AG09309 (cell line): Measurements from ENCODE around the gene SFSWAP.
"Not testable (repeated sequence)": the region's sequence is repeated elsewhere in the genome, so short reads cannot be mapped to it uniquely, and the experiment has no call there.

ENCODE experiments used
- DNase-seq: peaks from one replicate; pipeline ENCODE4 v3.0.0-alpha.2; 2010; ENCODE audit warnings: low read depth
- H3K4me3 ChIP-seq: 2 replicates; pipeline ENCODE4 v1.5.1; 2011; ENCODE audit warnings: mild to moderate bottlenecking, low read depth, low read length, moderate library complexity; ENCODE audit not compliant: control insufficient read depth
- CTCF ChIP-seq: IDR thresholded peaks from 2 replicates; pipeline ENCODE4 v1.5.1; 2011; ENCODE audit warnings: mild to moderate bottlenecking, low read depth, low read length, inconsistent platforms; ENCODE audit not compliant: insufficient read depth, control insufficient read depth; ENCODE audit errors: missing control alignments

The SFSWAP gene

GRCh38 chr12:131677699-131678098 lies 33.2 kb upstream of the SFSWAP start:
- no peak for DNase-seq
- H3K4me3 ChIP-seq: no peak overlapping the region
- TF ChIP-seq CTCF: no peak

- DNase-seq: not testable (repeated sequence)
These were observed 32.3 kb upstream of the SFSWAP start for GRCh38 chr12:131678389-131679181.

GRCh38 chr12:131679186-131679585 lies 31.7 kb upstream of the SFSWAP start:
- not testable (repeated sequence) for H3K4me3 ChIP-seq, DNase-seq

More at GRCh38 chr12:131678389-131679181, 32.3 kb upstream of the SFSWAP start:
- H3K4me3 ChIP-seq: not testable (repeated sequence)

- H3K4me3 ChIP-seq, DNase-seq: not testable (repeated sequence)
These were observed 31.1 kb upstream of the SFSWAP start for GRCh38 chr12:131679816-131680215.

- not testable (repeated sequence) for DNase-seq, H3K4me3 ChIP-seq
These were observed 30.3 kb upstream of the SFSWAP start for GRCh38 chr12:131680392-131681256.

- no peak for DNase-seq
- no peak overlapping the region for H3K4me3 ChIP-seq
- TF ChIP-seq CTCF: no peak
These were observed 29.7 kb upstream of the SFSWAP start for GRCh38 chr12:131681257-131681620.

GRCh38 chr12:131681746-131682509 lies 29.0 kb upstream of the SFSWAP start:
- not testable (repeated sequence) for H3K4me3 ChIP-seq, DNase-seq

- no peak for TF ChIP-seq CTCF
- H3K4me3 ChIP-seq: no peak overlapping the region
- no peak for DNase-seq
These were observed 28.4 kb upstream of the SFSWAP start for GRCh38 chr12:131682510-131682895.

GRCh38 chr12:131683266-131684014 lies 27.4 kb upstream of the SFSWAP start:
- no peak overlapping the region for H3K4me3 ChIP-seq
- no peak for TF ChIP-seq CTCF
- no peak for DNase-seq
